ENCODE measurements around the gene U2AF2. TPM values are rescaled to one million over a fixed set of nuclear protein-coding genes. Genes with fewer than 3 reads are reported as not detected.
A peak's percentile ranks its signal among the peaks of the same experiment; 100 is the strongest.

Gene U2AF2
- total RNA-seq, 1 experiment from 2014 or later, result 107 TPM

DNA sequence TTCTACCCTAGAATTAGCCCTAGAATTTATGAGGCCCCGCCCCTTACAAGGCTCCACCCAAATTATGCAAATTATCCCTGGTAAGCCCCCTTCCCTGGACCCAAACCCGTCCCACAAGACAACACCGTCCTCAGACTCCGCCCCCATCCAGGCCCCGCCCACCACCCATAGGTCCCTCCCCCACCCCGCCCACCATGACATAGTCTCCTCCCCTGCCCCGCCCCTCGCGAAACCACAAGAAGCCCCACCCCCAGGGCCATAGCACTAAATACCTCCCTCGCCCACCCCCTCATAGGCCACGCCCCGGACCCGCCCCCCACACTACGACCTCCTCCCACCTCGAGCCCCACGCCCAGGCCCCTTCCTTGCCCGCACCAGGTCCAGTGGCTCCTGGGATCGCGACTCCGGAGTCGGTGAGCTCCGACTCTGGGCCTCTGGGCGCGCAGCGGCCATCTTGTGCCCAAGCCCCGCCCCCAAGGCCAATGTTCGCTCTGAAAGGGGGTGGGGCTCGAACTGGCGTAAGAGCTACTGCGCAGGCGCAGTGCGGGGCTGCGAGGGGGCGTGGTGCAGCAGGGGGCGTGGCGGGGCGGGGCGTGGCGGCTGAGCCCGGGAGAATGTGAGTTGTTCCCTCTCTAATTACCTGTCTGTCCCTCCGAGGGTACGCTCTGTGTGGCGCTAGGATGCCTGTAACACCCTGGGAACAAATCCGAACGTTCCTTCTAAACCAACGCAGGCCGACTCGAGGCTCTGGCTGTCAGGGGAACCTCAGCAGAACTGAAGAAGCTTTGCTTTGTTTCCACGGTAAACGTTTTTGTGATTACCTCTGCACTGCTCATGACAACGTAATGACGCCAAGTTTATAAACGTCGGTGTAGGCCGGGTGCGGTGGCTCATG is 30.5 kb upstream of the U2AF2 start, which contains the start of gene ZNF784:
Gene ZNF784 (minus strand): TSS at position 458 of the 895 bp plus-strand sequence. CDS start 5 bp downstream, at position 453.
- Histone ChIP-seq H4K20me1 (ENCODE audit: insufficient read depth, low read depth, low read length) (no peaks in the 10 kb centered on the region), H3K9ac (ENCODE audit: low read length) (peak within 1 kb of the TSS; percentile 80), H3K4me2 (ENCODE audit: low read depth, low read length, poor library complexity, severe bottlenecking) (peak within 1 kb of the TSS; percentile 75), H3K27me3 (ENCODE audit: low read length) (no peaks in the 10 kb centered on the region), H3K4me1 (ENCODE audit: low read length) (peaks cover 19% of the 10 kb centered on the region), H3K4me3 (ENCODE audit: low read length) (peak within 1 kb of the TSS; percentile 71), H3K36me3 (ENCODE audit: insufficient read depth, low read length) (peaks cover 3% of the 10 kb centered on the region; the same call in 1 of the 2 replicates), H3K9me2 (replicated peaks; ENCODE audit: insufficient read depth, low read length) (no peaks in the 10 kb centered on the region), H3K9me3 (ENCODE audit: low read length) (no peaks in the 10 kb centered on the region), H3K27ac (ENCODE audit: low read length) (peak within 1 kb of the TSS; percentile 73), H3K79me2 (ENCODE audit: low read length) (no peaks in the 10 kb centered on the region), H2AFZ (ENCODE audit: low read length) (peak within 1 kb of the TSS; percentile 93)
- DNase-seq, result peak; percentile 99

DNA sequence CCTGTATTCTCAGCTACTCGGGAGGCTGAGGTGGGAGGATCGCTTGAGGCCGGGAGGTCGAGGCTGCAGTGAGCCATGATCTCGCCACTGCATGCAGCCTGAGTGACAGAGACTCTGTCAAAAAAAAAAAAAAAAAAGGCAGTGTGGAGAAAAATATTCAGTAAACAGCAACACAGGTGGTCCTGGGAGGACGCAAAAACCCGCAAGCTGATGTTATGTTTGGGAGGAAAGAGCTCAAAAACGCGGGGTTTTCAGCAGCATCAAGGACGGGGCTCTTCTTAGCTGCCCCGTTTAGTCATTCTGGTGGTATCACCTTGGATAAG is 29.9 kb upstream of the U2AF2 start:
- no peaks in the 10 kb centered on the region for H3K79me2 ChIP-seq (ENCODE audit: low read length)
- peak overlapping the region; percentile 93 for H2AFZ ChIP-seq (ENCODE audit: low read length)
- no peak for DNase-seq
- peak overlapping the region; percentile 75 for H3K4me2 ChIP-seq (ENCODE audit: low read depth, low read length, poor library complexity, severe bottlenecking)
- H3K4me3 ChIP-seq (ENCODE audit: low read length), result peak overlapping the region; percentile 71
- H4K20me1 ChIP-seq (ENCODE audit: insufficient read depth, low read depth, low read length), result no peaks in the 10 kb centered on the region
- no peaks in the 10 kb centered on the region for H3K27me3 ChIP-seq (ENCODE audit: low read length)
- peaks cover 13% of the 10 kb centered on the region for H3K4me1 ChIP-seq (ENCODE audit: low read length)
- H3K9ac ChIP-seq (ENCODE audit: low read length), result peak overlapping the region; percentile 80
- no peaks in the 10 kb centered on the region for H3K9me3 ChIP-seq (ENCODE audit: low read length)
- H3K36me3 ChIP-seq (ENCODE audit: insufficient read depth, low read length), result no peaks in the 10 kb centered on the region
- no peaks in the 10 kb centered on the region for H3K9me2 ChIP-seq (replicated peaks; ENCODE audit: insufficient read depth, low read length)
- H3K27ac ChIP-seq (ENCODE audit: low read length), result no peak overlapping the region

DNA sequence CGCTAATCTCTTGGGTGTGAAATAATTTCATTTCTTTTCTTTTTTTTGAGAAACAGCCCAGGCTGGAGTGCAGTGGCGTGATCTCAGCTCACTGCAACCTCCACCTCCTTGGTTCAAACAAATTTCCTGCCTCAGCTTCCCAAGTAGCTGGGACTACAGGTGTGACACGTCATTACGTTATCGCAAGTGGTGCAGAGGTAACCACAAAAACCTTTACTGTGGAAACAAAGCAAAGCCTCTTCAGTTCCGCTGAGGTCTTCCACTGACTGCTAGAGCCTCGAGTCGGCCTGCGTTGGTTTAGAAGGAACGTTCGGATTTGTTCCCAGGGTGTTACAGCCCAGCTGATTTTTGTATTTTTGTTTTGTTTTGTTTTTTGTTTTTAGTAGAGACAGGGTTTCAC is 28.5 kb upstream of the U2AF2 start:
- no peak overlapping the region for H3K4me3 ChIP-seq (ENCODE audit: low read length)
- peaks cover 7% of the 10 kb centered on the region for H3K4me1 ChIP-seq (ENCODE audit: low read length)
- H3K27me3 ChIP-seq (ENCODE audit: low read length), result no peaks in the 10 kb centered on the region
- no peak overlapping the region for H3K27ac ChIP-seq (ENCODE audit: low read length)
- no peaks in the 10 kb centered on the region for H3K9me3 ChIP-seq (ENCODE audit: low read length)
- no peak for DNase-seq
- H3K79me2 ChIP-seq (ENCODE audit: low read length), result no peaks in the 10 kb centered on the region
- no peak overlapping the region for H3K4me2 ChIP-seq (ENCODE audit: low read depth, low read length, poor library complexity, severe bottlenecking)
- no peak overlapping the region for H3K9ac ChIP-seq (ENCODE audit: low read length)
- H3K9me2 ChIP-seq (replicated peaks; ENCODE audit: insufficient read depth, low read length), result no peaks in the 10 kb centered on the region
- no peaks in the 10 kb centered on the region for H3K36me3 ChIP-seq (ENCODE audit: insufficient read depth, low read length)
- H2AFZ ChIP-seq (ENCODE audit: low read length), result no peak overlapping the region
- no peaks in the 10 kb centered on the region for H4K20me1 ChIP-seq (ENCODE audit: insufficient read depth, low read depth, low read length)

DNA sequence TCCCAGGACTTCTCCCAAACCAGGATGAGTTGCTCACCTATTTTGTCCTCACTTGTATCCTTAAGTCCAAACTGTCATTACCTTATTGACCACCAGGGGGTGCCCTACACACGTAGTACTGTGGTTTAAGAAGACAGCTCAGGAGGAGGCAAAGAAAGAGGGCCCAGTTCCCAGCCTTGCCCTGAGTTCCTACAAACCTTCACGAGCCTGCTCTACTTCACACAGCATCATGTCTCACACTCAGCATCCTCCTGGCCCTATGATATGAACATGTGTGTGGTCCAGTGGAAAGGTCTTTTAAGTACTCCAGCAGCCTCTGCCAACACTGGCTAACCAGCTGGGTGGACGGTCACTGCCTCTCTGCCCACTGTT is 22.4 kb upstream of the U2AF2 start:
- DNase-seq, result peak; percentile 99
- Histone ChIP-seq H3K4me2 (ENCODE audit: low read depth, low read length, poor library complexity, severe bottlenecking) (peak overlapping the region; percentile 49), H4K20me1 (ENCODE audit: insufficient read depth, low read depth, low read length) (no peaks in the 10 kb centered on the region; the same call in 1 of the 2 replicates), H3K4me1 (ENCODE audit: low read length) (peaks cover 30% of the 10 kb centered on the region), H3K27ac (ENCODE audit: low read length) (no peak overlapping the region), H3K79me2 (ENCODE audit: low read length) (peaks cover 32% of the 10 kb centered on the region), H2AFZ (ENCODE audit: low read length) (peak overlapping the region; percentile 44; the same call in 1 of the 2 replicates), H3K27me3 (ENCODE audit: low read length) (no peaks in the 10 kb centered on the region), H3K9me2 (replicated peaks; ENCODE audit: insufficient read depth, low read length) (no peaks in the 10 kb centered on the region), H3K9ac (ENCODE audit: low read length) (no peak overlapping the region), H3K36me3 (ENCODE audit: insufficient read depth, low read length) (no peaks in the 10 kb centered on the region), H3K4me3 (ENCODE audit: low read length) (no peak overlapping the region), H3K9me3 (ENCODE audit: low read length) (no peaks in the 10 kb centered on the region)

DNA sequence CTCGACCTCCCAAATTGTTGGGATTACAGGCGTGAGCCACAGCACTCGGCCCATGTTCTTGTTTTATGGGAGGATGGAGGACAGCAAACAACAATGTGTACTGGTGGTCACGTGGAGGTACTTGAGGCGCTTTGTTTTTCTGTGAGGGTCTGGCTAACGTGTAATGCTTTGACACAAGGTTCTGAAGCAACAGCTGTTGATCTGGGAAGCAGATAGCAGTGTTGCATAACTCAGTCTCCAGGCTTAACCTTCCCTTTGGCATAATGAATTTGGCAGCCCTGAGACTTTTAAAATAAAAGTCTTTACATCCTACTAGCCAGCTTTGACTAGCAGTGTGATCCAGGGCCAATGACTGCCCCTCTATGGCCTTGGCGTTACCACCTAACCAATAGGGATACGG is 21.0 kb upstream of the U2AF2 start:
- H3K27me3 ChIP-seq (ENCODE audit: low read length), result no peaks in the 10 kb centered on the region
- H4K20me1 ChIP-seq (ENCODE audit: insufficient read depth, low read depth, low read length), result no peaks in the 10 kb centered on the region; the same call in 1 of the 2 replicates
- peaks cover 43% of the 10 kb centered on the region for H3K79me2 ChIP-seq (ENCODE audit: low read length)
- H3K4me2 ChIP-seq (ENCODE audit: low read depth, low read length, poor library complexity, severe bottlenecking), result peak overlapping the region; percentile 96
- H3K36me3 ChIP-seq (ENCODE audit: insufficient read depth, low read length), result peaks cover 7% of the 10 kb centered on the region
- no peaks in the 10 kb centered on the region for H3K9me3 ChIP-seq (ENCODE audit: low read length)
- H3K9me2 ChIP-seq (replicated peaks; ENCODE audit: insufficient read depth, low read length), result no peaks in the 10 kb centered on the region
- H3K4me3 ChIP-seq (ENCODE audit: low read length), result peak overlapping the region; percentile 93
- no peak overlapping the region for H2AFZ ChIP-seq (ENCODE audit: low read length)
- peak overlapping the region; percentile 99 for H3K9ac ChIP-seq (ENCODE audit: low read length)
- H3K4me1 ChIP-seq (ENCODE audit: low read length), result peaks cover 30% of the 10 kb centered on the region
- no peak for DNase-seq
- peak overlapping the region; percentile 67 for H3K27ac ChIP-seq (ENCODE audit: low read length)

DNA sequence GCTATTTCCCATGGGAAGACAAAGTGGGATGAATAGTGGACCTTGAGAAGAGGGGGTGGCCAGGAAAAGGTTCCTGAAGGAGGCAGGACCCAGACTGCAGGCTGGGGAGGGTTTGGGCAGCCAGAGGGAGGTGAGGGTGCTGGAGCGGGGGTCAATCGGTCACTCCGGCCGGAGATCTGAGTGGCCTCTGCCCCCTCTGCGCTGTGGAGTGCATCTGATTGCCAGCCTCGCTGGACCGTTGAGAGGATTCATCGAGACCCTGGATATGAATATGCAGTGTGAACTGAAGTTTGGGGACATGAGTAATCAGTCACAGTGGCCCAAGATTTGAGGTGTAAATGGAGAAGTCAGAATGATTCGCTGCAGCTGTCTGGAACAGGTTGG is 19.5 kb upstream of the U2AF2 start:
- H3K9me2 ChIP-seq (replicated peaks; ENCODE audit: insufficient read depth, low read length), result no peaks in the 10 kb centered on the region

DNA sequence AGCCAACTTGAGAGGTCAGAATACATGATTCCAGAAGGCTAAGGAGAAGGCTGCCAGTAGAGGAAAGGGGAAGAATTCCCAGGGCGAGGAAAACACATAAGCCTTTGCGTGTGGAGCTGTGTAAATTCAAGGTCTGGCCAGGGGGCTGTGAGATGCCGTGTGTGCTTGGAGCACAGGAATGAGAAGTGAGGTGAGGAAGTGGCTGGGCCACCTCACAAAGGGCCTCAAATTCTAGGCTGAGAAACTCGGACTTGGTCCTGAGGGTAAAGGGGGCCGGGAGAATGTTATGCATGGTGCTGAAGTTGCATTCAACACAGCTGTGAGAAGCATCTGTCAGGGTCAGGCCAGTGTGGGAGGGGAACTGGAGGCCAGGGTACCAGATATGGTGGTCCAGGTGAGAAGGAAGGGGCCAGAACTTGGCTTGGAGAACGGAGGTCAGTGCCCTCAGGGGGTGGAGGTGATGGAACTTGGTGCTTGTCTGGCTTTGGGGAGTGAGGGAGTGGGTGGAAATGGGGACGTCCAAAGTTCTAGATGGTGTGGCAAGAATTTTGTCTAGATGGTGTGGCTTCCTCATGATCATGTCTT is 18.9 kb upstream of the U2AF2 start:
- peak overlapping the region; percentile 93 for H3K4me3 ChIP-seq (ENCODE audit: low read length)
- no peaks in the 10 kb centered on the region for H3K9me2 ChIP-seq (replicated peaks; ENCODE audit: insufficient read depth, low read length)
- no peak overlapping the region for H2AFZ ChIP-seq (ENCODE audit: low read length)
- peak overlapping the region; percentile 99 for H3K9ac ChIP-seq (ENCODE audit: low read length)
- DNase-seq, result no peak
- H3K4me1 ChIP-seq (ENCODE audit: low read length), result peaks cover 47% of the 10 kb centered on the region
- no peaks in the 10 kb centered on the region for H3K9me3 ChIP-seq (ENCODE audit: low read length)
- H3K79me2 ChIP-seq (ENCODE audit: low read length), result peaks cover 43% of the 10 kb centered on the region
- H4K20me1 ChIP-seq (ENCODE audit: insufficient read depth, low read depth, low read length), result no peaks in the 10 kb centered on the region; the same call in 1 of the 2 replicates
- no peaks in the 10 kb centered on the region for H3K27me3 ChIP-seq (ENCODE audit: low read length)
- H3K27ac ChIP-seq (ENCODE audit: low read length), result peak overlapping the region; percentile 67; the same call in 1 of the 2 replicates
- peaks cover 7% of the 10 kb centered on the region for H3K36me3 ChIP-seq (ENCODE audit: insufficient read depth, low read length)
- peak overlapping the region; percentile 96 for H3K4me2 ChIP-seq (ENCODE audit: low read depth, low read length, poor library complexity, severe bottlenecking)

More for the DNA sequence above, 19.5 kb upstream of the U2AF2 start:
- Histone ChIP-seq H3K9me3 (ENCODE audit: low read length) (no peaks in the 10 kb centered on the region), H3K4me3 (ENCODE audit: low read length) (peak overlapping the region; percentile 93), H3K4me1 (ENCODE audit: low read length) (peaks cover 43% of the 10 kb centered on the region), H3K36me3 (ENCODE audit: insufficient read depth, low read length) (peaks cover 7% of the 10 kb centered on the region), H3K79me2 (ENCODE audit: low read length) (peaks cover 43% of the 10 kb centered on the region), H2AFZ (ENCODE audit: low read length) (no peak overlapping the region), H3K27me3 (ENCODE audit: low read length) (no peaks in the 10 kb centered on the region), H3K4me2 (ENCODE audit: low read depth, low read length, poor library complexity, severe bottlenecking) (peak overlapping the region; percentile 96), H4K20me1 (ENCODE audit: insufficient read depth, low read depth, low read length) (no peaks in the 10 kb centered on the region; the same call in 1 of the 2 replicates), H3K9ac (ENCODE audit: low read length) (peak overlapping the region; percentile 99), H3K27ac (ENCODE audit: low read length) (peak overlapping the region; percentile 67)
- peak; percentile 64 for DNase-seq

DNA sequence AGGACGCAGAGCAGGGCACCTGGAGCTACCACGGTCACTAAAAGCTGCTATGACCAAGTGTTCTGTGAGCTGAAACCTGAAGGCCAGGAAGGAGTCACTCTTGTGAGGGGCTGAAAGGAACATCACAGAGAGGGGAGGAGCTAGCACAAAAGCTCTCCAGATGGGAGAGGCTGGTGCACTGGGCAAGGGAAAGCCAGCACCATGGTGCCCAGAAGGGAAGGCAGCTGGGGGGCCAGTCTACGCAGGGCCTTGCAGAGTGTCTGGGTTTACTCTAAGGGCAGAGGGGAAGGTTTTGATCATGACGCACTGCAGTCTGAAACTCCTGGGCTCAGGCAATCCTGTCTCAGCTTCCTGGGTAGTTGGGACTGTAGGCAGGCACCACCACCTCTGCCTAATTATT is 18.1 kb upstream of the U2AF2 start:
- no peak overlapping the region for H2AFZ ChIP-seq (ENCODE audit: low read length)
- H3K36me3 ChIP-seq (ENCODE audit: insufficient read depth, low read length), result peaks cover 7% of the 10 kb centered on the region
- peak overlapping the region; percentile 93 for H3K4me3 ChIP-seq (ENCODE audit: low read length)
- no peak for DNase-seq
- H3K4me2 ChIP-seq (ENCODE audit: low read depth, low read length, poor library complexity, severe bottlenecking), result peak overlapping the region; percentile 96
- peaks cover 49% of the 10 kb centered on the region for H3K79me2 ChIP-seq (ENCODE audit: low read length)
- H3K27me3 ChIP-seq (ENCODE audit: low read length), result no peaks in the 10 kb centered on the region
- peak overlapping the region; percentile 99 for H3K9ac ChIP-seq (ENCODE audit: low read length)
- H3K9me3 ChIP-seq (ENCODE audit: low read length), result no peaks in the 10 kb centered on the region
- H4K20me1 ChIP-seq (ENCODE audit: insufficient read depth, low read depth, low read length), result no peaks in the 10 kb centered on the region; the same call in 1 of the 2 replicates
- H3K27ac ChIP-seq (ENCODE audit: low read length), result no peak overlapping the region
- H3K4me1 ChIP-seq (ENCODE audit: low read length), result peaks cover 46% of the 10 kb centered on the region
- no peaks in the 10 kb centered on the region for H3K9me2 ChIP-seq (replicated peaks; ENCODE audit: insufficient read depth, low read length)
